H9 (cell line): ENCODE data around the gene AHDC1. TPM values are rescaled to one million over a fixed set of nuclear protein-coding genes. Genes with fewer than 3 reads are reported as not detected.

ENCODE experiments used
- DNase-seq: peaks from one replicate; pipeline ENCODE4 v3.0.0-alpha.2; 2017
- H2AFZ ChIP-seq: one replicate; pipeline ENCODE4 v1.6.1; 2013; ENCODE audit warnings: mild to moderate bottlenecking, low read length, control low read depth, moderate library complexity
- H2AK5ac ChIP-seq: 2 replicates; pipeline ENCODE4 v1.6.1; 2013; ENCODE audit warnings: low read length, control low read depth, mixed read lengths; ENCODE audit not compliant: insufficient read length
- H2BK120ac ChIP-seq: one replicate; pipeline ENCODE4 v1.6.1; 2013; ENCODE audit warnings: low read depth, mild to moderate bottlenecking, low read length, control low read depth, inconsistent platforms; ENCODE audit not compliant: poor library complexity, severe bottlenecking
- H2BK12ac ChIP-seq: 2 replicates; pipeline ENCODE4 v1.6.1; 2013; ENCODE audit warnings: low read length, control low read depth, mixed read lengths, low read depth; ENCODE audit not compliant: insufficient read length
- H2BK15ac ChIP-seq: 2 replicates; pipeline ENCODE4 v1.6.1; 2013; ENCODE audit warnings: low read depth, low read length, control low read depth
- H2BK20ac ChIP-seq: one replicate; pipeline ENCODE4 v1.6.1; 2013; ENCODE audit warnings: low read depth, mild to moderate bottlenecking, low read length, control low read depth, inconsistent platforms; ENCODE audit not compliant: poor library complexity, severe bottlenecking
- H2BK5ac ChIP-seq: 2 replicates; pipeline ENCODE4 v1.6.1; 2013; ENCODE audit warnings: low read length, control low read depth, mixed read lengths; ENCODE audit not compliant: insufficient read length
- H3K14ac ChIP-seq: 2 replicates; pipeline ENCODE4 v1.6.1; 2013; ENCODE audit warnings: low read length, control low read depth; ENCODE audit not compliant: insufficient read depth
- H3K18ac ChIP-seq: 2 replicates; pipeline ENCODE4 v1.6.1; 2013; ENCODE audit warnings: low read depth, mild to moderate bottlenecking, mixed read lengths, low read length, control low read depth; ENCODE audit not compliant: insufficient read length
- H3K23ac ChIP-seq: 2 replicates; pipeline ENCODE4 v1.6.1; 2013; ENCODE audit warnings: low read length, control low read depth, mixed read lengths, low read depth; ENCODE audit not compliant: insufficient read length
- H3K23me2 ChIP-seq: 2 replicates; pipeline ENCODE4 v1.6.1; 2013; ENCODE audit warnings: low read depth, mild to moderate bottlenecking, mixed read lengths, low read length, control low read depth; ENCODE audit not compliant: insufficient read length, poor library complexity, severe bottlenecking
- H3K27ac ChIP-seq: 2 replicates; pipeline ENCODE4 v1.5.1; 2013; ENCODE audit warnings: low read length, control low read depth, mixed read lengths, low read depth; ENCODE audit not compliant: insufficient read length
- H3K27me3 ChIP-seq: 2 replicates; pipeline ENCODE4 v1.6.1; 2013; ENCODE audit warnings: low read length, control low read depth, inconsistent platforms; ENCODE audit not compliant: insufficient read depth
- H3K4ac ChIP-seq: 2 replicates; pipeline ENCODE4 v1.6.1; 2013; ENCODE audit warnings: low read depth, mild to moderate bottlenecking, control low read depth, inconsistent platforms, low read length, moderate library complexity
- H3K4me1 ChIP-seq: 2 replicates; pipeline ENCODE4 v1.6.1; 2013; ENCODE audit warnings: low read length, control low read depth, inconsistent platforms; ENCODE audit not compliant: insufficient read depth
- H3K4me2 ChIP-seq: 2 replicates; pipeline ENCODE4 v1.6.1; 2013; ENCODE audit warnings: low read length, control low read depth, mixed read lengths; ENCODE audit not compliant: insufficient read length, insufficient read depth
- H3K56ac ChIP-seq: 2 replicates; pipeline ENCODE4 v1.6.1; 2013; ENCODE audit warnings: low read depth, mild to moderate bottlenecking, mixed read lengths, low read length, control low read depth; ENCODE audit not compliant: insufficient read length
- H3K79me1 ChIP-seq: 2 replicates; pipeline ENCODE4 v1.6.1; 2013; ENCODE audit warnings: low read depth, mild to moderate bottlenecking, moderate library complexity, low read length, control low read depth, inconsistent platforms; ENCODE audit not compliant: insufficient read depth, poor library complexity, severe bottlenecking
- H3K79me2 ChIP-seq: 2 replicates; pipeline ENCODE4 v1.6.1; 2013; ENCODE audit warnings: low read length, control low read depth, inconsistent platforms; ENCODE audit not compliant: insufficient read depth
- H3K9ac ChIP-seq: 2 replicates; pipeline ENCODE4 v1.6.1; 2013; ENCODE audit warnings: low read length, control low read depth, mixed read lengths; ENCODE audit not compliant: insufficient read length; ENCODE audit errors: extremely low read depth
- H3K9me3 ChIP-seq: one replicate; pipeline ENCODE4 v1.6.1; 2013; ENCODE audit warnings: low read depth, low read length, inconsistent platforms; ENCODE audit not compliant: control insufficient read depth
- H3T11ph ChIP-seq: one replicate; pipeline ENCODE4 v1.6.1; 2013; ENCODE audit warnings: mild to moderate bottlenecking, low read length, control low read depth, inconsistent platforms
- H4K20me1 ChIP-seq: one replicate; pipeline ENCODE4 v1.6.1; 2013; ENCODE audit not compliant: control insufficient read depth, insufficient read length, insufficient read depth
- H4K5ac ChIP-seq: 2 replicates; pipeline ENCODE4 v1.6.1; 2013; ENCODE audit warnings: low read depth, mild to moderate bottlenecking, mixed read lengths, low read length, control low read depth; ENCODE audit not compliant: insufficient read length
- H4K8ac ChIP-seq: replicated peaks from 2 replicates; pipeline ENCODE4 v1.6.1; 2013; ENCODE audit warnings: low read length, control low read depth, mixed read lengths, low read depth; ENCODE audit not compliant: insufficient read length
- H4K91ac ChIP-seq: 2 replicates; pipeline ENCODE4 v1.6.1; 2013; ENCODE audit warnings: low read depth, mild to moderate bottlenecking, moderate library complexity, mixed read lengths, low read length, control low read depth; ENCODE audit not compliant: insufficient read length
- H3K27ac Mint-ChIP-seq, 3 experiments: 2 replicates in 2 of 3; 3 replicates in 1 of 3; pipeline ENCODE4 v1.8.0; 2020 to 2021; ENCODE audit warnings: mixed read lengths in 3 of 3, mild to moderate bottlenecking in 1 of 3, moderate library complexity in 1 of 3
- H3K27me3 Mint-ChIP-seq: 2 replicates; pipeline ENCODE4 v1.8.0; 2021; ENCODE audit warnings: low read depth, mild to moderate bottlenecking, moderate library complexity, mixed read lengths
- H3K36me3 Mint-ChIP-seq, 3 experiments: 2 replicates in 2 of 3; 3 replicates in 1 of 3; pipeline ENCODE4 v1.8.0; 2020 to 2021; ENCODE audit warnings: low read depth in 3 of 3, mixed read lengths in 3 of 3; ENCODE audit not compliant: insufficient read depth in 1 of 3
- H3K4me1 Mint-ChIP-seq, 2 experiments: 2 replicates each; pipeline ENCODE4 v1.8.0; 2020; ENCODE audit warnings: mixed read lengths in 2 of 2
- H3K4me3 Mint-ChIP-seq, 2 experiments: 2 replicates in 1 of 2; 3 replicates in 1 of 2; pipeline ENCODE4 v1.8.0; 2020 to 2021; ENCODE audit warnings: mild to moderate bottlenecking in 2 of 2, mixed read lengths in 2 of 2, moderate library complexity in 1 of 2
- H3K9me3 Mint-ChIP-seq, 2 experiments: 2 replicates in 1 of 2; 3 replicates in 1 of 2; pipeline ENCODE4 v1.8.0; 2020; ENCODE audit warnings: mild to moderate bottlenecking in 2 of 2, mixed read lengths in 2 of 2, moderate library complexity in 1 of 2
- WGBS: extraction: QIAGEN DNeasy Blood & Tissue Kit; methylation state at CpG from one replicate; pipeline ENCODE4 v1.1.7; 2013; ENCODE audit warnings: missing lambda C conversion rate, low lambda C conversion rate, mixed read lengths; ENCODE audit not compliant: insufficient read length; ENCODE audit errors: extremely low coverage; 5-methylcytosine and 5-hydroxymethylcytosine counted together
- total RNA-seq: library from RNA; stranded (reverse); gene quantifications from 2 replicates; pipeline ENCODE4 v1.2.1, GENCODE V29; 2021
- TF ChIP-seq, protein P1 (sequence below): fragments of 200-600 bp; sonication (generic); conservative IDR thresholded peaks from 3 replicates; pipeline ENCODE4 v1.8.0; 2021; ENCODE audit warnings: antibody characterized with exemption, mild to moderate bottlenecking

Gene AHDC1
- total RNA-seq, 1 experiment from 2014 or later: 29.4 TPM

DNA sequence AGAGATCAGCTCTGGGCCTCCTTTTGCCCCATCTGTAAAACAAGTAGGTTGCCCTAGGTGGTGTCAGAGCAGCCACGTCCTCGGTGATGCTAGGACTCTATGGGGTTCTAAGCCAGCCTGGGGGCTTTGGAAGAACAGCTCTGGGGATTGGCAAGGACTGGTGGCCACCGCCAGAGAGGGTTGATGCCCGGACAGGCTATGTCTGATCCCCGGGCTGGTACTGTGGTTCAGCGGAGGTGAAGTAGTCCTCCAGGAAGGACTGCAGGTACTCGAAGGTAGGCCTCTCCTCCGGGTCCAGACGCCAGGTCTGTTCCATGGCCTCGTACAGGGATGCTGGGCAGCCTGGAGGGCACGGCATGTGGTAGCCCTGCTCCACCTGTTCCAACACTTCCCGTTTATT, 8.8 kb upstream of the AHDC1 start:
- Histone ChIP-seq H3K27ac (no peak overlapping the region), H4K5ac (no peak overlapping the region), H4K8ac (no peak overlapping the region), H3K79me2 (no peaks in the 10 kb centered on the region), H2AK5ac (no peak overlapping the region), H2BK20ac (no peak overlapping the region), H3K14ac (no peak overlapping the region), H3K23me2 (peaks cover 6% of the 10 kb centered on the region), H3K27me3 (no peaks in the 10 kb centered on the region), H3T11ph (no peak overlapping the region), H3K79me1 (no peaks in the 10 kb centered on the region), H3K4me2 (no peak overlapping the region), H3K4me1 (no peaks in the 10 kb centered on the region), H2AFZ (no peak overlapping the region), H3K23ac (no peak overlapping the region), H3K9ac (no peak overlapping the region), H3K18ac (no peak overlapping the region), H3K9me3 (no peaks in the 10 kb centered on the region), H2BK5ac (no peak overlapping the region), H2BK15ac (no peak overlapping the region), H3K4ac (no peak overlapping the region), H4K20me1 (no peaks in the 10 kb centered on the region), H2BK12ac (no peak overlapping the region), H4K91ac (no peak overlapping the region), H3K56ac (no peak overlapping the region), H2BK120ac (no peak overlapping the region)
- H3K36me3 Mint-ChIP-seq: no peaks in the 10 kb centered on the region
- DNase-seq: no peak
- H3K4me3 Mint-ChIP-seq: no peak overlapping the region
- peaks cover 20 to 22% of the 10 kb centered on the region in 2 experiments for H3K4me1 Mint-ChIP-seq
- H3K9me3 Mint-ChIP-seq: no peaks in the 10 kb centered on the region
- TF ChIP-seq, protein P1, sequence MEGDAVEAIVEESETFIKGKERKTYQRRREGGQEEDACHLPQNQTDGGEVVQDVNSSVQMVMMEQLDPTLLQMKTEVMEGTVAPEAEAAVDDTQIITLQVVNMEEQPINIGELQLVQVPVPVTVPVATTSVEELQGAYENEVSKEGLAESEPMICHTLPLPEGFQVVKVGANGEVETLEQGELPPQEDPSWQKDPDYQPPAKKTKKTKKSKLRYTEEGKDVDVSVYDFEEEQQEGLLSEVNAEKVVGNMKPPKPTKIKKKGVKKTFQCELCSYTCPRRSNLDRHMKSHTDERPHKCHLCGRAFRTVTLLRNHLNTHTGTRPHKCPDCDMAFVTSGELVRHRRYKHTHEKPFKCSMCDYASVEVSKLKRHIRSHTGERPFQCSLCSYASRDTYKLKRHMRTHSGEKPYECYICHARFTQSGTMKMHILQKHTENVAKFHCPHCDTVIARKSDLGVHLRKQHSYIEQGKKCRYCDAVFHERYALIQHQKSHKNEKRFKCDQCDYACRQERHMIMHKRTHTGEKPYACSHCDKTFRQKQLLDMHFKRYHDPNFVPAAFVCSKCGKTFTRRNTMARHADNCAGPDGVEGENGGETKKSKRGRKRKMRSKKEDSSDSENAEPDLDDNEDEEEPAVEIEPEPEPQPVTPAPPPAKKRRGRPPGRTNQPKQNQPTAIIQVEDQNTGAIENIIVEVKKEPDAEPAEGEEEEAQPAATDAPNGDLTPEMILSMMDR: no peak
- no peak overlapping the region for H3K27ac Mint-ChIP-seq
- H3K27me3 Mint-ChIP-seq: peaks cover 27% of the 10 kb centered on the region
- no CpG with 5 or more reads among the region's 12 CpGs for WGBS
